GM23338 (cell line): Measurements from ENCODE around the gene AP1M1. TPM values are rescaled to one million over a fixed set of nuclear protein-coding genes. Genes with fewer than 3 reads are reported as not detected.

Experiments
- ATAC-seq: fragments of 200-7000 bp; cut with Tn5 transposase; 3 replicates; pipeline ENCODE4 v1.9.1; 2020
- DNase-seq: peaks from one replicate; pipeline ENCODE4 v3.0.0-alpha.2; 2015; ENCODE audit warnings: low spot score
- H2AFZ ChIP-seq: fragments of 200-600 bp; sonication (generic); 2 replicates; pipeline ENCODE4 v1.8.0; 2016; ENCODE audit warnings: antibody characterized with exemption, mild to moderate bottlenecking, moderate library complexity
- H3F3A ChIP-seq: fragments of 200-600 bp; sonication (generic); replicated peaks from 2 replicates; pipeline ENCODE4 v1.8.0; 2017; ENCODE audit warnings: antibody characterized with exemption, mixed run types, low read depth
- H3K27ac ChIP-seq: fragments of 200-600 bp; sonication (generic); 2 replicates; pipeline ENCODE4 v1.6.1; 2016; ENCODE audit warnings: low read depth
- H3K27me3 ChIP-seq: fragments of 200-600 bp; sonication (generic); 2 replicates; pipeline ENCODE4 v1.8.0; 2016; ENCODE audit warnings: mild to moderate bottlenecking, mixed run types, moderate library complexity; ENCODE audit not compliant: insufficient read depth
- H3K36me3 ChIP-seq: fragments of 200-600 bp; sonication (generic); 2 replicates; pipeline ENCODE4 v1.8.0; 2016; ENCODE audit warnings: mild to moderate bottlenecking; ENCODE audit not compliant: insufficient read depth
- H3K4me1 ChIP-seq: fragments of 200-600 bp; sonication (generic); 2 replicates; pipeline ENCODE4 v1.8.0; 2016; ENCODE audit warnings: mild to moderate bottlenecking, moderate library complexity; ENCODE audit not compliant: insufficient read depth
- H3K4me2 ChIP-seq: fragments of 200-600 bp; sonication (generic); 2 replicates; pipeline ENCODE4 v1.7.1; 2017; ENCODE audit warnings: mixed run types
- H3K4me3 ChIP-seq: fragments of 200-600 bp; sonication (generic); 2 replicates; pipeline ENCODE4 v1.6.1; 2016; ENCODE audit warnings: mixed run types
- H3K79me2 ChIP-seq: fragments of 200-600 bp; sonication (generic); replicated peaks from 2 replicates; pipeline ENCODE4 v1.8.0; 2017; ENCODE audit warnings: mild to moderate bottlenecking; ENCODE audit not compliant: insufficient read depth
- H3K9me2 ChIP-seq: fragments of 200-600 bp; sonication (generic); 2 replicates; pipeline ENCODE4 v1.8.0; 2017; ENCODE audit not compliant: insufficient read depth
- H4K20me1 ChIP-seq: fragments of 200-600 bp; sonication (generic); replicated peaks from 2 replicates; pipeline ENCODE4 v1.8.0; 2017; ENCODE audit warnings: mild to moderate bottlenecking; ENCODE audit not compliant: insufficient read depth
- H3K27ac Mint-ChIP-seq: 2 replicates; pipeline ENCODE4 v1.8.0; 2020; ENCODE audit warnings: inconsistent platforms, mild to moderate bottlenecking, moderate library complexity, mixed read lengths
- H3K27me3 Mint-ChIP-seq: 3 replicates; pipeline ENCODE4 v1.8.0; 2022; ENCODE audit warnings: low read depth, mild to moderate bottlenecking, moderate library complexity, mixed read lengths, inconsistent platforms; ENCODE audit not compliant: insufficient read depth, poor library complexity
- H3K36me3 Mint-ChIP-seq: 3 replicates; pipeline ENCODE4 v1.8.0; 2021; ENCODE audit warnings: low read depth, mild to moderate bottlenecking, inconsistent platforms, moderate library complexity, mixed read lengths
- H3K4me1 Mint-ChIP-seq: 3 replicates; pipeline ENCODE4 v1.8.0; 2020; ENCODE audit warnings: mild to moderate bottlenecking, inconsistent platforms, mixed read lengths
- H3K4me3 Mint-ChIP-seq: 3 replicates; pipeline ENCODE4 v1.8.0; 2021; ENCODE audit warnings: moderate library complexity, mild to moderate bottlenecking, inconsistent platforms, mixed read lengths
- H3K9me3 Mint-ChIP-seq: 3 replicates; pipeline ENCODE4 v1.8.0; 2020; ENCODE audit warnings: moderate library complexity, mild to moderate bottlenecking, inconsistent platforms, mixed read lengths
- CREB1 ChIP-seq: fragments of 250-450 bp; sonication (Bioruptor Pico); IDR thresholded peaks from 2 replicates; pipeline ENCODE4 v1.5.0; 2020; ENCODE audit warnings: low read depth, mild to moderate bottlenecking, moderate library complexity
- CTCF ChIP-seq, 2 experiments: fragments of 200-600 bp in 1 of 2; sonication (generic) in 1 of 2; conservative IDR thresholded peaks; 2 replicates each; pipeline versions ENCODE4 v1.5.1 to v1.6.1; 2016 to 2017; ENCODE audit warnings: antibody characterized with exemption in 2 of 2, low read depth in 2 of 2, mild to moderate bottlenecking in 2 of 2, moderate library complexity in 1 of 2
- ETS1 ChIP-seq: IDR thresholded peaks from 2 replicates; pipeline ENCODE4 v1.6.1; 2016; ENCODE audit warnings: antibody characterized with exemption
- EZH2 ChIP-seq: fragments of 200-600 bp; sonication (generic); IDR thresholded peaks from one replicate; pipeline ENCODE4 v1.8.0; 2017; ENCODE audit warnings: antibody characterized with exemption, mild to moderate bottlenecking, low read depth; ENCODE audit not compliant: unreplicated experiment
- EZH2phosphoT487 ChIP-seq: fragments of 200-600 bp; sonication (generic); IDR thresholded peaks from one replicate; pipeline ENCODE4 v1.8.1; 2018; ENCODE audit warnings: antibody characterized with exemption; ENCODE audit not compliant: unreplicated experiment
- JUNB ChIP-seq: IDR thresholded peaks from one replicate; pipeline ENCODE4 v1.6.1; 2016; ENCODE audit warnings: antibody characterized with exemption; ENCODE audit not compliant: unreplicated experiment
- NANOG ChIP-seq: IDR thresholded peaks from 2 replicates; pipeline ENCODE4 v1.6.1; 2016; ENCODE audit warnings: antibody characterized with exemption, borderline replicate concordance
- POLR2AphosphoS5 ChIP-seq: IDR thresholded peaks from 2 replicates; pipeline ENCODE4 v1.6.1; 2016; ENCODE audit warnings: antibody characterized with exemption, low read depth
- REST ChIP-seq: IDR thresholded peaks from one replicate; pipeline ENCODE4 v1.6.1; 2018; ENCODE audit warnings: antibody characterized with exemption; ENCODE audit not compliant: unreplicated experiment
- STAT1 ChIP-seq: IDR thresholded peaks from one replicate; pipeline ENCODE4 v1.6.1; 2016; ENCODE audit warnings: antibody characterized with exemption; ENCODE audit not compliant: unreplicated experiment
- ZNF114 ChIP-seq: fragments of 250-450 bp; sonication (Bioruptor Pico); IDR thresholded peaks from 2 replicates; pipeline ENCODE4 v1.5.0; 2020; ENCODE audit warnings: mild to moderate bottlenecking, moderate library complexity
- ZNF331 ChIP-seq: fragments of 250-450 bp; sonication (Bioruptor Pico); IDR thresholded peaks from 2 replicates; pipeline ENCODE4 v1.5.0; 2020; ENCODE audit warnings: low read depth, mild to moderate bottlenecking, moderate library complexity
- ZNF462 ChIP-seq: fragments of 250-450 bp; sonication (Bioruptor Pico); IDR thresholded peaks from 2 replicates; pipeline ENCODE4 v1.5.0; 2020; ENCODE audit warnings: mild to moderate bottlenecking, moderate library complexity
- polyA plus RNA-seq: library from polyadenylated mRNA; unstranded; fragments of >200 nt; fragmentation: Nextera tagmentation; extraction: Ambion mirVana; gene quantifications from 2 replicates; pipeline ENCODE4 v1.2.1, GENCODE V29; 2016
- total RNA-seq: library from RNA; depleted of rRNA; stranded (reverse); fragments of >200 nt; shearing (Covaris generic); gene quantifications from 2 replicates; pipeline ENCODE4 v1.2.3, GENCODE V29; 2014

The AP1M1 gene
- total and polyA plus RNA-seq, 2 experiments from 2014 or later, result 22.0 to 32.0 TPM

GRCh38 chr19:16265205-16265604 is 67.5 kb downstream of the AP1M1 start:
- no peak overlapping the region for H2AFZ ChIP-seq
- DNase-seq (no peak), ATAC-seq (no peak)
- H3K9me3 Mint-ChIP-seq, result no peaks in the 10 kb centered on the region
- H3K4me1 ChIP-seq, result no peaks in the 10 kb centered on the region
- no peaks in the 10 kb centered on the region for H3K36me3 Mint-ChIP-seq
- no peaks in the 10 kb centered on the region for H3F3A ChIP-seq
- peaks cover 9% of the 10 kb centered on the region for H3K4me1 Mint-ChIP-seq
- no peak overlapping the region for H3K27ac ChIP-seq
- H3K4me2 ChIP-seq, result no peak overlapping the region
- H3K9me2 ChIP-seq, result no peaks in the 10 kb centered on the region
- no peaks in the 10 kb centered on the region for H3K27me3 ChIP-seq
- no peak for TF ChIP-seq POLR2AphosphoS5
- TF ChIP-seq CTCF (conservative IDR thresholded peaks at IDR 0.05; ENCODE audit: low read depth in 2 of 2), result no peak
- TF ChIP-seq NANOG, result no peak
- no peak for TF ChIP-seq ETS1
- no peak for TF ChIP-seq ZNF331 (CRISPR knock-in tag)
- TF ChIP-seq ZNF462, result no peak
- TF ChIP-seq EZH2, result no peak
- TF ChIP-seq ZNF114 (CRISPR knock-in tag), result no peak
- TF ChIP-seq JUNB, result no peak
- no peak for TF ChIP-seq CREB1 (CRISPR knock-in tag)
- TF ChIP-seq REST, result no peak
- TF ChIP-seq STAT1, result no peak
- no peak for TF ChIP-seq EZH2phosphoT487
- H3K79me2 ChIP-seq, result no peaks in the 10 kb centered on the region
- H3K4me3 Mint-ChIP-seq, result no peak overlapping the region
- H4K20me1 ChIP-seq, result no peaks in the 10 kb centered on the region
- no peak overlapping the region for H3K4me3 ChIP-seq
- H3K36me3 ChIP-seq, result no peaks in the 10 kb centered on the region
- H3K27ac Mint-ChIP-seq, result no peak overlapping the region
- H3K27me3 Mint-ChIP-seq, result peaks cover 8% of the 10 kb centered on the region
